ENCODE data around the gene CYBC1.

- TF ChIP-seq YY1 (IDR thresholded peaks at IDR 0.05; ENCODE audit: insufficient read depth, insufficient read length) (no peak), ZNF274 (IDR thresholded peaks at IDR 0.05; ENCODE audit: low read depth, low read length) (no peak)
These were observed 5.0 kb downstream of the CYBC1 start for GRCh38 chr17:82445542-82445941.

Measured in NT2/D1 (cell line).